ENCODE measurements around the gene CLDN5.

CLDN5 gene

GRCh38 chr22:19567157-19568009 lies 43.2 kb upstream of the CLDN5 start:
- in situ Hi-C loops (cut with HindIII; ENCODE audit: low sequenced_read_pairs): no loop called here
- H3K4me3 ChIP-seq (ENCODE audit: low read depth, low read length): no peak overlapping the region
- TF ChIP-seq CTCF (IDR thresholded peaks at IDR 0.05; ENCODE audit: low read depth, low read length): no peak
- DNase-seq (ENCODE audit: low read depth, low spot score): no peak

- H3K4me3 ChIP-seq (ENCODE audit: low read depth, low read length): no peak overlapping the region
- TF ChIP-seq CTCF (IDR thresholded peaks at IDR 0.05; ENCODE audit: low read depth, low read length): no peak
- in situ Hi-C loops (cut with HindIII; ENCODE audit: low sequenced_read_pairs): no loop called here
- no peak for DNase-seq (ENCODE audit: low read depth, low spot score)
These were observed 42.3 kb upstream of the CLDN5 start for GRCh38 chr22:19566279-19567156.

GRCh38 chr22:19565382-19566278 lies 41.4 kb upstream of the CLDN5 start:
- no peak for TF ChIP-seq CTCF (IDR thresholded peaks at IDR 0.05; ENCODE audit: low read depth, low read length)
- no peak overlapping the region for H3K4me3 ChIP-seq (ENCODE audit: low read depth, low read length)
- in situ Hi-C loops (cut with HindIII; ENCODE audit: low sequenced_read_pairs): no loop called here
- no peak for DNase-seq (ENCODE audit: low read depth, low spot score)

- DNase-seq (ENCODE audit: low read depth, low spot score): no peak
- in situ Hi-C loops (cut with HindIII; ENCODE audit: low sequenced_read_pairs): no loop called here
- no peak overlapping the region for H3K4me3 ChIP-seq (ENCODE audit: low read depth, low read length)
- no peak for TF ChIP-seq CTCF (IDR thresholded peaks at IDR 0.05; ENCODE audit: low read depth, low read length)
These were observed 35.7 kb upstream of the CLDN5 start for GRCh38 chr22:19559956-19560355.

GRCh38 chr22:19559324-19559811 lies 35.2 kb upstream of the CLDN5 start:
- no peak for TF ChIP-seq CTCF (IDR thresholded peaks at IDR 0.05; ENCODE audit: low read depth, low read length)
- DNase-seq (ENCODE audit: low read depth, low spot score): no peak
- in situ Hi-C loops (cut with HindIII; ENCODE audit: low sequenced_read_pairs): no loop called here
- H3K4me3 ChIP-seq (ENCODE audit: low read depth, low read length): no peak overlapping the region

Measured in astrocyte of the spinal cord (primary cell).